A549 (cell line): Measurements from ENCODE around the gene RPS2.

Experiments
- JUN ChIP-seq, 2 experiments: fragments of >200 bp; sonication (Bioruptor Twin); formaldehyde crosslinking; IDR thresholded peaks; 2 replicates in 1 of 2; 3 replicates in 1 of 2; pipeline ENCODE4 v1.6.1; 2016 to 2017
- POLR2A ChIP-seq: IDR thresholded peaks from 2 replicates; pipeline ENCODE4 v1.6.1; 2012; ENCODE audit warnings: mild to moderate bottlenecking, low read length
- TF ChIP-seq, protein P1 (sequence below): fragments of >200 bp; sonication (Bioruptor Twin); formaldehyde crosslinking; IDR thresholded peaks from 2 replicates; pipeline ENCODE4 v1.6.1; 2016
- TF ChIP-seq, protein P2 (sequence below): IDR thresholded peaks from 2 replicates; pipeline ENCODE4 v1.6.1; 2012

DNA sequence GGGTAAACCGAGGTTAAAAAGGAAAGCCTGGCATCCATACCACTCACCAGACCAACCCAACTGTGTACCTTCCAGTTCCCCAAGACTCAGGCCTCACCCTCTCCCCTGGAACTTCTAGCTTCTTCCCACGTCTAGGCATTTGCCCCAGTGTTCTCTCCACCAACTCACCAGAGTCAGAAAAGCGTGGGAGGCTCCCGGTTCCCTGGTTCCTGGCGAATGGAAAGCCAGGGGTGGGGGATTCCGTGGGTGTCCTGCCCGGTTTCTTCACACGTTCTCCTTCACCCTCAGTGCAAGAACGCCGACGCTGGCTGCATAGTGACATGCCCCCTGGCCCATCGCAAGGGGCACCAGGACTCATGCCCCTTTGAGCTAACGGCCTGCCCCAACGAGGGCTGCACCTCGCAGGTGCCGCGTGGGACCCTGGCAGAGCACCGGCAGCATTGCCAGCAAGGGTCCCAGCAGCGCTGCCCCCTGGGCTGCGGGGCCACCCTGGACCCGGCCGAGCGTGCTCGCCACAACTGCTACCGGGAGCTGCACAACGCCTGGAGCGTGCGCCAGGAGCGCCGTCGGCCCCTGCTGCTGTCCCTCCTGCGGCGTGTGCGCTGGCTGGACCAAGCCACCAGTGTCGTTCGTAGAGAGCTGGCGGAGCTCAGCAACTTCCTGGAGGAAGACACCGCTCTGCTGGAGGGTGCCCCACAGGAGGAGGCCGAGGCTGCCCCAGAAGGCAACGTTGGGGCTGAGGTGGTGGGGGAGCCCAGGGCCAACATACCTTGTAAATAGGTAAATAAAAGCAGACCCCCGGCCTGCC lies 3.7 kb upstream of the RPS2 start:
- TF ChIP-seq POLR2A (no peak), JUN (IDR thresholded peaks at IDR 0.05) (no peak)
- TF ChIP-seq, protein P1, sequence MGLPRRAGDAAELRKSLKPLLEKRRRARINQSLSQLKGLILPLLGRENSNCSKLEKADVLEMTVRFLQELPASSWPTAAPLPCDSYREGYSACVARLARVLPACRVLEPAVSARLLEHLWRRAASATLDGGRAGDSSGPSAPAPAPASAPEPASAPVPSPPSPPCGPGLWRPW = no peak
- TF ChIP-seq, protein P2, sequence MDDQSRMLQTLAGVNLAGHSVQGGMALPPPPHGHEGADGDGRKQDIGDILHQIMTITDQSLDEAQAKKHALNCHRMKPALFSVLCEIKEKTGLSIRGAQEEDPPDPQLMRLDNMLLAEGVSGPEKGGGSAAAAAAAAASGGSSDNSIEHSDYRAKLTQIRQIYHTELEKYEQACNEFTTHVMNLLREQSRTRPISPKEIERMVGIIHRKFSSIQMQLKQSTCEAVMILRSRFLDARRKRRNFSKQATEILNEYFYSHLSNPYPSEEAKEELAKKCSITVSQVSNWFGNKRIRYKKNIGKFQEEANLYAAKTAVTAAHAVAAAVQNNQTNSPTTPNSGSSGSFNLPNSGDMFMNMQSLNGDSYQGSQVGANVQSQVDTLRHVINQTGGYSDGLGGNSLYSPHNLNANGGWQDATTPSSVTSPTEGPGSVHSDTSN = no peak
